ENCODE data around the gene SYK.

SYK gene

DNA sequence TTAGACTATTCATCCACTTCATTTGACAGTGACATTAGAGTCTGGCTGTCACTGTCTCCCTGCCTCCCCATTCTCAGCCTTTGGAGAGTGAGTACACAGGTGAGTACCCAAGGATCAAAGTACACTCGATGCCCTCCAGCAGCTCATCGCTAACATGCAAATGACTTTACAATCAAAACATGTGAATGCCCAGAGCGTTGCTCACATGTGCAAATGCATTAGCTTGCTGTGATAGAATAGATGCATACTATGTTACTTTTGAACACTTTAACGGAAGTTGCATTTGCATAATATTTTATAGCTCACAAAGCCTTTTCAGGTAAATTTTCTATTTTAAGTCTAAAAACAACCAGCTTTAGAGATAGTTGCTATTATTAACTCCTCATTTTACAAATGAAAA is 107.6 kb downstream of the SYK start:
- no peak for DNase-seq

DNA sequence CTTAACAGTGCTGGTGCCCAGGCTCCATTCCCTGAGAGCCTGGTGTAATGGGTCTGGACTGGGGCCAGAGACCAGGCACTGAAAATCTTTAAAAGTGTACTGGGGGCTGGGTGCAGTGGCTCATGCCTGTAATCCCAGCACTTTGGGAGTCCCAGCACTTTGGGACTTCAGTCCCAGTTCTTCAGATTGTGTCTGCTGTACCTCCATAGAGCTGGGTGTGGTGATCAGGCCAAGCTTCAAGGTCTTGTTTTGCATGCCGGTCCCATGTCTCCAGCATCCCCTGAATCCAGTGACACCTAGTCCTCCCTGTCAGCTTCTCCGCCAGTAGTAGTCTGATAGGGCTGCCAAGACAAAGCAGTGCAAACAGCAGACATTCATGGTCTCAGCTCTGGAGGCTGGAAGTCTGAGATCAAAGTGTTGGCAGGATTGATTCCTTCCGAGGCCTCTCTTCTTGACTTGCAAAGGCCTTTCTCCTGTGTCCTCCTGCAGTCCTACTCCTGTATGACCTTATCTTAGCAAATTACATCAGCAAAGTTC is 108.2 kb downstream of the SYK start:
- DNase-seq, result no peak

DNA sequence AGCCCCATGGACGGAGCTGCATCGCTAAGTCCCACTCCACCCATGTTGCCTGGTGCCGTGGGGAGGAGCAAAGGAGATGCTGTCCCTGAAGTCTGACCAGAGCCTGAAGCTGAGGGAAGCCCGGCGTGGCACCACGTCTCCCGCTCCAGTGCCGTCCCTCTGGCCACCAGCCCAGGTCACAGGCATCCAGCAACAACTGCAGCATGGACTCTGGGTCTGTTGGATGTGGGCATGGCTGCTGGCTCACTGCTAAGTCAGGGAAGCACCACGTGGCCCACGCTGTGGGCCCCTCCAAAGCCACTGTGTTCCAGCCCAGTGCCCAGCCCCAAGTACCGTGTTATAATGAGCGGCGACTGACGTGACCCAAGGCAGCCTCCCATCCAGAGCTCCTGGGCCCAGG is 112.6 kb downstream of the SYK start:
- no peak for DNase-seq

DNA sequence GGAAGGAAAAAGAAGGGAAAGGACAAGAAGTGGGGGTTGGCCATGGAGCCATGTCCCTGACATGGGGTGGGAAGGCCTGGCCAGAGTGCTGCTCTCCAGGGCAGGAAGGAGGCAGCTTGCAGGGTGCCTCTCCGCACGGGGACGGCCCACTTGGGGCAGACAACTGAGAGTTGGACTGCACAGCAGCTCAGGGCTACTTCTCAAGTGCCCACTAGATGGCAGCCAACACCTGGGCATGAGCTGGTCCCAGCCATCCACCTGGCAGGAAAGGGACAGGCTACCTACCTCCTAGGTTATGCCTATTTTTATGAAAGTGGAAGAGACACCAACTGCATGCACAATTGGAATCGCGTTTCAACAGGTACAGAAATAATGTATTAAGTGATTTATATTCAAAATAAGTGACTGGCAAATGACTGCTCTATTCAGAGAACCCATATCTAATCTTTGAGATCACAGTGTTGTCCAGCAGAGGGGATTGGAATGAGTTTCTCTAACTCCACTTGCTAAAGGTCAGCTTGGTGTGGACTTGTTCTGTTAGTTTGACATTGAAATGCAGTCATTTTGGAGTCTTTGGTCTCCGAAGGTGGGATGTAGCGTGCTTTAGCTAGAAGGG is 113.4 kb downstream of the SYK start:
- DNase-seq, result peak; percentile 88

DNA sequence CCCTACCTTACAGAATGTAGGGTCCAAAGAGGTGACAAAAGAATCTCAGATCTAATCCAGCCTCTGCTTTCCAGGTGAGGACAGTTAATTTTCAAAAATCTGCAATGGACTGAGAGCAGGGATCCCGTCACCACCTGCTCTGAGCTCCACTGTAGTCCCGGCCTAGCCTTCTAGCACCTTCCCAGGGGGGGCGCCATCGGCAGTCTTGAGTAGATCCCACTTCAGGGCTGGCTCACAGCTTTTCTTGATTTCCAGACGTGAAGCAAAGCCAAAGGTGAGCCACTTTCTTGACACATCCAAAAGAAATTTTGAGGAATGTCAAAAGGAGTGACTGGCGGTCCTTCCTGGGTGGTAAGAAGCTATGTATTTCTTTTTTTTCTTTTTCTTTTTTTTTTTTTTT is 114.1 kb downstream of the SYK start:
- no peak for DNase-seq

DNA sequence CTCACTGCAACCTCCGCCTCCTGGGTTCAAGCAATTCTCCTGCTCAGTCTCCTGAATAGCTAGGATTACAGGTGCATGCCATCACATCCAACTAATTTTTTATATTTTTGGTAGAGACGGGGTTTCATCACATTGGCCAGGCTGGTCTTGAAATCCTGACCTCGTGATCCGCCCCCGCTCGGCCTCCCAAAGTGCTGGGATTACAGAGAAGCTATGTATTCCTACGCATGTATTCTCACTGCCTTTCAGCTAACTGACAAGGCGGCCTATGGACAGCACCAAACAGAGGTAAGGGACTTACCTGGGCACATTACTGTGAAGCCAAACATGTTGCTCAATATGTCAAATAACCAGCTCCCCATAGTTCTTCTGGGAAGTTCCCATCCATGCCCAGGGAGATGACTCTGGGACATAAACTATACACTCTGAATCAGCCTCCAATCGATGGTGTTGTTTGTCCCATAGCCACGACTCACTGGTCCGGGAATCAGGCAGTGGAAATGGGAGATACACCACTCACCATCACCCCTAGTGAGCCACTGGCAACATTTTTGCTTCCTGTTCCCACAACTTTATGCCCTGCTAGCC is 114.6 kb downstream of the SYK start:
- DNase-seq, result no peak

DNA sequence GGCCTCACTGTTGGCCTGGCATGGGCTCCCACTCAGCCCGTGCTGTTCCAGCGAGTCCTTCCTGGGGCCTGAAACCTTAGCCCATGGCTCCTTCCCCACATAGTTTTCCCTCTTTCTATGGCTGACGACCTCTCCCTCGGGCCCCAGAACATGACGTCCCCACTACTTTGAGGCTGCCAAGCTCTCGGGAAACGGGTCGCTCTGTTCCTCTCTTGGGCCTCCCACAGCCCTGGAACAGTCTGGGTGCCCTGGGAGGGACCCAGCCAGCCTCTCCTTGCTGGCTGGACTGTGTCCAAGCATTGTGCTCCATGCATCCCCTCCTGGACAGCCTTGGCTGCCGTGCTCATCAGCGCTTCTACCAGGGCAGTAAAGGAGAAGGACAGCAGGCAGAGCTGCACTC is 118.3 kb downstream of the SYK start:
- no peak for DNase-seq

DNA sequence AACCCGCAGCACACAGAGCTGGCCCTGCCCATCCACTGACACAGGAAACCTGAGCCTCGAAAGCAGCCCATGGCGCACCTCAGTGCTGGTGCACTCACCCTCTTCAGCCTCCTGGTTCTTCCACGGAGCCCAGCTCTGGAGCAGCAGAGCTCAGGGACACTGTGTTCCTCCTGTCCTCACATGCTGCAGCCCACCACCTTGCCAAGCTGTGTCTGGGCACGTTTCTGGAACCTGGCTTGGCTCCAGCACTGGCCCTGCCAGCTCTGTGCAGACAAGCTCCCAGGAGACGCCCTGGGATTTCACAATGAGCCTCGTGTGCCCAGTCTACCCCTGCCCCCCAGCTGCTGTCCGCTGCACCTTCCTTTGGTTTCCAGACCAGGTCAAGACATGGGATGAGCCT is 119.5 kb downstream of the SYK start:
- DNase-seq, result no peak

DNA sequence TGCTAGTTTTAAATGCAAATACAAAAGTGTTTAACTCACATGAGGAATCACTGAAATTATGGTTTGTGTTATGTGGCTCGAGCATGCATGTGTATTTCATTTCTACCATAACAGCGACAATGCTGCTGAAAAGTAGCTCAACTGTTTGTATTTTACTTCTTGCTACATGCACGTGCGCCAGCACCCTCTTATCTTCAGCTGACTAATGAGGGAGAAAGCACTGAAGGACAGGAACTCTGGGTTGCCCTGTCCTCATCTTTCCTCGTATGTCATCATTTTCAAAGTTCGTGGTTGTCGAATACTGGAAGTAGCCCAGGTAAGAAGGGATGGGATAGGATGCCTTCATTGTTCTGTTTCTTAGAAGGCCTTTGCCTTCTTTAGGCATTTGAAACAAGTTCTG is 120.3 kb downstream of the SYK start:
- DNase-seq, result no peak

DNA sequence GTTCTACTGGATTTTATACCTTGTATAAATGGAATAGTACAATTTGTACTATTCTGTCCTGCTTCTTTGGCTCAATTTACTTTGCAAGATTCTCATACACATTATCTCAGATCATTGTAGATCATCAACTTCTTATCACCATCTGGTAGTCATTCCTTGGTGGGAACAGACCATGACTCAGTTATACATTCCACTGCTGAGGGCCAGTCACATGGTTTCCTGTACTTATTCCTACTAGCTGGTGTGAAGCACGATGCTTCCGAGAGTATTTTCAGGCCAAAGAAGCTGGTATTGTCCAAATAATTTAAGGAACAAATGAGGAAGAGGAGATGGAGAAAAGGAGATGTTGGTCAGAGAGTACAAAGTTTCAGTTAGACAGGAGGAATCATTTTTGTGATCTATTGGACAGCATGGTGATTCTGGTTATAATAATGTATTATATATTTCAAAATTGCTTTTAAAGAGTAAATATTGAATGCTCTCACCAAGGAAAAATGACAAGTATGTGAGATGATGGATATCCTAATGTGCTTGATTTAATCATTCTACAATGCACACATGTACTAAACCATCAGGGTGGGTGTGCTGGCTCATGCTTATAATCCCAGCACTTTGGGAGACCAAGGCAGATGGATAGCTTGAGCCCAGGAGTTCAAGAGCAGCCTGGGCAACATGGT is 124.1 kb downstream of the SYK start:
- no peak for DNase-seq

DNA sequence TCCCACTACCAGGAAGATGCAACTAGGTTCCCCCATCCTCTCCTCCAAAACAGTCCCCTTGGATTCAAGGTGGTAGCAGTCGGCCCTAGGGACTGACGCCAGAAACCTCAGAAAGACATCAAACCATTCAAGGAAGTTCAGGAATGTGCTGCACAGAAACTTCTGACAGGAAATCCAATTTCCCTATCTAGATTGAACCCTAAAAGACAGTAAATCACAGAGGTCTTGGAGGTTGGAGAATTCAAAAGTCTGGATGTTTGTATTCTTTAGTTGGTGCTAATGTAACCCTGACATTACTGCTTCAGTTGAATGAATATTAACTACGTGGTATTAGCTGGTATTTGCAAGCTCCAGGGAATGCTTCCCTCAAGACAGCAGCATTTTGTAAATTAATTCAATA is 125.3 kb downstream of the SYK start:
- no peak for DNase-seq

DNA sequence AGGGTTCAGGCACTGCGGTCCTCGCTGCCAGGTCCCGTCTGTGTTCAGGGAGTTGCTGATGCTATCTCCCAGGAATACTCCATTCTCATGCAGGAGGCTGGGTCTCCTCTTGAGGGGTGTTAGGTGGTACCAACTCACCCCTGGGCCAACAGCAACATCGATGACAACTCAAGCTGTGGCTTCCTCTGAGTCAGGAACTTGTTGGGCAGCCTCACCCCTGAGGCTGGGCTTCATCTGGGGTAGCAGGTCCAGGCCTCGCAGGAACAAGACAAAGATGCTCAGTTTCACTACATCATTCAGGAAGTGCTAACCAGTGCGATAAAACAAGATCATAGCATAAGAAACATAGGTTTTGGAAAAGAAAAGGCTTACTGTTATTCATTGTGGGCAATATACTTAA is 125.9 kb downstream of the SYK start:
- no peak for DNase-seq

DNA sequence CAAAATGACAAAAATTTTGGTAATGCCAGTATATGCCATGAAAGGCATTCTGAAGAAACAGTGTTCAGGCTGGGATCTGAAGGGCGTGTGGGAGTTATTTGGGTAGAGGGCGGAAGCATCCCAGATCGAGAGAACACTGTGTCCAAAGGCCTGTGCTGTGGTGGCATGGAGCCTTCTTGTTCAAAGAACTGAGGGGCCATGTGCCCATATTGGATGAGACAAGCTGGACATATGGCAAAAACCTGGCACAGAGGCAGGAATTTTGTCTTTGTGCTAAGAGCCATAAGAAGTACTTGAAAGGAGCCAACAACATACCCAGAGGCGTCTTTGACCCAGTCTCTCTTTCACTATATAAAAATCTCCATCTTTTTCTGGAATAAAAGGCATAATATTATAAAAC is 128.0 kb downstream of the SYK start:
- no peak for DNase-seq

DNA sequence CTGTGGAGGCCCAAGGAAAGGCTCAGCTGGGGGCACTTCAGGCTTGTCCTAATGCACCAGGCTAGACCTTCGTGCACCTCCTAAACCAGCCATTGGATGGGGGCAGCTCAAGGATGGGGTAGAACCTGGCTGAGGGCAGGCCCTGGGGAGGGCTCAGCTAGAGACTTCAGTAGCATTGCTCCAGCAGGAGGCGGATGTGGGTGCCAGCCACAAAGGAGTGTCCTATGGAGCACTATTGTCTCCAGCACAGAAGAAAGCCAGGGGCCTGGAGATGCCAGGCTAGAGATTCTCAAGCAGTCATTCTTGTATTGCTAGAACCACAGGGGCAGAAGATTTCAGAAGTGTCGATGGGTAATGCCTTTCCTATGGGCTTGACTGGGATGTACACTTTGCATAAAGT is 131.8 kb downstream of the SYK start:
- peak; percentile 53 for DNase-seq

DNA sequence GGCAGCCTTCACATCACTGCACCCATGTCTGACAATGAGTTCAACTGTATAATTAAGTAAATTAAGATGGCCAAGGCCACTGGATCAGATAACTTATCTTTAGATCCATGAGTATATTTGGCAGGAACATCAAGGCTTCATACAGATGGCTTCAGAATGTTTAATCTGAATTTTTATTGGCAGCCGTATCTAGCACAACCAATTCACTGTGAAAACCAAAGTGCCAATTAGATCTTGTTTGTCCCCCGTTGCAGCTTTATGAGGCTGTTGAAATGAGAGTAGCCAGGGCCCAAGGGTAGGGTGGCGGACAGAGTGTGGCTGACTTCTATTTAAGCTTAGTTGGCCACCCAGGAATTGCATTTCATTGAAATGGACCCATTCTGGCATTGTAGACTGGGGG is 137.7 kb downstream of the SYK start:
- DNase-seq, result no peak

DNA sequence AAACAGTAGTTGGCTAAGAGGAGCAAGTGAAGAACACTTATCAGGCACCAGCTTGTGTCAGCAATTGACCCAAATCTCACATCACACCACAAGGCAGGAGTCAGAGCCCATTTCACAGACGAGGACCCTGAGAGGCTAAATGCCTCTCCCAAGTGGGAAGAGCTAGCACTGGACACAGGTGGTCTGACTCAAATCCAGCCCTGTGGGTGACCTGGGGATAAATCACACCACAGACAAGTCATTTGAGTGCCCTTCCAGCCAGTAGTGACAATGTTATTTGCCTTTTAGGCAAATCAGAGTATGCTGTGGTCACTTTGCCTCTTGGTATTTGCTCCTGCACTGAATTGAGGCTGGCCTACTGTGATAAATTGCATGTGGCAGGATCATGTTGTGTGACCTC is 138.7 kb downstream of the SYK start:
- DNase-seq, result no peak

DNA sequence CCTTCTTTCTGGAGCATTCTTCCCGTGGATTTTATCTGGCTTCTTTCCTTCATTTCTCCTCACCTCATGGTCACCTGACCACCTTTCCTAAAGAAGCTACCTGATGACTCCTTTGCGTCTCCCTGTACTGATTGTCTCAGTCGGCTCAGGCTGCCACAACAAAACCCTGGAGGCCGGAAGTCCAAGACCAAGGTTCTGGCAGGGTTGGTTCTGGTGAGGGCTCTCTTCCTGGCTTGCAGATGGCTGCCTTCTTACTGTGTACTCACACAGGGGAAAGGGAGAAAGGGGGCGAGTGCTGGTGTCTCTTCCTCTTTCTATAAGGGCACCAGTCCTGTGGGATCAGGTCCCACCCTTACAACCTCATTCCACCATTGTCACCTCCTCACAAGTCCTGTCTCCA is 140.0 kb downstream of the SYK start:
- no peak for DNase-seq

DNA sequence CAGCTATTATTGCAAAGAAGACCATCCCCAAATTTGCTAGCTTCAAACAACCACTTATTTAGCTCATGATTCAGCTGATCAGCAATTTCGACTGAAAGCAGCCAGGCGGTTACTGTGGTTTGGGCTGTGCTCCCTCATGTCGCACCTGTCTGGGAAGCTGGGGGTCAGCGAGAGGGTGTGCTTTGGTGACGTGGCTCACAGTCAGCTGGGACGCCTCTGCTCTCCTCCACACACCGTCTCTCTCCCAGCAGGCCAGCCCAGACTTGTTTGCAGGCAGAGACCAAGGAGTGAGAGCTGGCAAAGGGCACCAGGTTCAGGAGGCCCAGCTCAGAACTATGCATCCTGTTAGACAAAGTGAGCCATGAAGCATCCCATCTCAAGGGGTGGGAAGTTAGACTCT is 140.9 kb downstream of the SYK start:
- DNase-seq, result no peak

DNA sequence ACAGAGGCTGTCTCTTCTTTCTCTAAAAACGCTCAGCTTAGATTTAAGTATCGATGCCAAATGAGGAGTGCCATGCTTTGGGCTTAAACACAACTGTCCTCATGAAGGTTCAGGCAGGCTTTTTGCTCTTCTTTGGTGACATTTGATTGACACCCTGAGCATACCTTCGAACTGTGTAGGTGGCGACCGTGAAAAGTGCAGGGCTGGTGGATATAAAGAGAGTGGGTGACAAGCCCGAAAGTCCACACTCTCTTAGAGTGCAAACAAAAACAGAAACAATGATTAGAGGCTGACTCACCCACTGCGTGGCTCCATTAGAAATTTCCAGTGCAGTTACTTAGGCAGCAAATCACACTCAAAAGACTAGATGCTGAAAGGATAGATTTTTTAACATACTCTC is 141.7 kb downstream of the SYK start:
- no peak for DNase-seq

DNA sequence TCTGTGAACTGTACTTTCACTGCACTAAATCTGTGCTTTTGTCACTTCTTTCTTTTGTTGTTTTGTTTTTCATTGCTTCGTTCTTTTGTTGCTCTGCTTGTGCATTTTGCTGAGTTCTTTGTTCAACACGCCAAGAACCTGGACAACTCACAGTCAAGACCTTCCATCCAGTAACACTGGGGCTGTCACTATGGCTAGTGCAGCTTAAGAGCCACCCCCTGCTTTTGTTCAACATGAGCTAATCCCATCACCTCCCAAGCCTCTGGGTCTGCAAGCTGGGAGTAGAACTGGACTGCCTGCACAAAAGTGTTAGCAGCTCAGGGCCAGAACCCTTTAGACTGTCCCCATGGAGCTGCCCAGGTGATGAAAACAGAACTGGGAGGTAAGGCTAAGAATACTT is 143.7 kb downstream of the SYK start:
- DNase-seq, result no peak

DNA sequence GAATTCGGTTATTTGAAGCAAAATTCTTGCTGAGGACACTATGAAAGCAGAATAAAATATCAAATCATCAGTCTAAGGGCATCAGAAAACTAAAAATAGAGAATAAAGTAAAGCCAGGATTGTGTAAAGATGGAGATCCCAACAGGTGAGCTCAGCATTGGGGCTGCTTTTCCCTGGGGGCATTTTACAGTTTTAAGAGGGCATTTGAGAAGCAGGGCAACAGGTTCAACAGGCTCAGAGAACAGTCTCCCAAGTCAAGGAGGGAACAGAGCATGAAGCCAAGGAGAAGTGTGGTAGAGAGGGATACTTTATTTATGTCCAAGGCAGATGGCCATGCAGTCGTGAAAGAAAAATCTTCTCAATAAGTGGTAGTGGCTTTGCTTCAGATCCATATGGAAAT is 145.4 kb downstream of the SYK start:
- no peak for DNase-seq
